KMS-11 (cell line): Measurements from ENCODE around the gene SPEG.

Source experiments
- H2AFZ ChIP-seq: fragments of 200-600 bp; sonication (generic); 2 replicates; pipeline ENCODE4 v1.6.1; 2016; ENCODE audit warnings: antibody characterized with exemption, mixed run types, low read depth
- H3K27ac ChIP-seq: fragments of 200-600 bp; sonication (generic); 2 replicates; pipeline ENCODE4 v1.6.1; 2016; ENCODE audit warnings: mild to moderate bottlenecking, mixed run types
- H3K27me3 ChIP-seq: fragments of 200-600 bp; sonication (generic); 2 replicates; pipeline ENCODE4 v1.6.1; 2017; ENCODE audit warnings: mild to moderate bottlenecking, low read depth, mixed run types, moderate library complexity; ENCODE audit not compliant: insufficient read depth
- H3K36me3 ChIP-seq: fragments of 200-600 bp; sonication (generic); 2 replicates; pipeline ENCODE4 v1.6.1; 2017; ENCODE audit warnings: mild to moderate bottlenecking, mixed run types; ENCODE audit not compliant: insufficient read depth
- H3K4me1 ChIP-seq: fragments of 200-600 bp; sonication (generic); 2 replicates; pipeline ENCODE4 v1.6.1; 2016; ENCODE audit warnings: mild to moderate bottlenecking, low read depth, mixed run types; ENCODE audit not compliant: poor library complexity, severe bottlenecking
- H3K4me2 ChIP-seq: fragments of 200-600 bp; sonication (generic); 2 replicates; pipeline ENCODE4 v1.7.0; 2016; ENCODE audit warnings: mild to moderate bottlenecking, mixed run types
- H3K4me3 ChIP-seq: fragments of 200-600 bp; sonication (generic); IDR thresholded peaks from 2 replicates; pipeline ENCODE4 v1.6.1; 2017; ENCODE audit warnings: low read depth, low read length, mixed read lengths; ENCODE audit not compliant: insufficient read depth
- H3K79me2 ChIP-seq: fragments of 200-600 bp; sonication (generic); 2 replicates; pipeline ENCODE4 v1.6.1; 2016; ENCODE audit warnings: low read depth, mixed run types; ENCODE audit not compliant: insufficient read depth
- H3K9ac ChIP-seq: fragments of 200-600 bp; sonication (generic); 2 replicates; pipeline ENCODE4 v1.6.1; 2016; ENCODE audit warnings: mild to moderate bottlenecking, mixed run types
- H4K20me1 ChIP-seq: fragments of 200-600 bp; sonication (generic); 2 replicates; pipeline ENCODE4 v1.6.1; 2016; ENCODE audit warnings: mild to moderate bottlenecking, mixed run types; ENCODE audit not compliant: insufficient read depth
- CTCF ChIP-seq: fragments of 200-600 bp; sonication (generic); conservative IDR thresholded peaks from 2 replicates; pipeline ENCODE4 v1.6.1; 2017; ENCODE audit warnings: low read depth, mild to moderate bottlenecking, antibody characterized with exemption, low read length, moderate library complexity, mixed read lengths

The SPEG gene

GRCh38 chr2:219542931-219543595, 108.4 kb downstream of the SPEG start:
- H3K36me3 ChIP-seq, result no peaks in the 10 kb centered on the region
- peak overlapping the region; percentile 49 for H3K27ac ChIP-seq
- H3K9ac ChIP-seq, result peak overlapping the region; percentile 63
- H3K79me2 ChIP-seq, result no peaks in the 10 kb centered on the region
- H3K4me3 ChIP-seq, result no peak overlapping the region
- peak overlapping the region; percentile 85 for H2AFZ ChIP-seq
- no peaks in the 10 kb centered on the region for H4K20me1 ChIP-seq
- peak overlapping the region; percentile 90 for H3K4me2 ChIP-seq
- TF ChIP-seq CTCF, result no peak
- H3K27me3 ChIP-seq, result peaks cover 34% of the 10 kb centered on the region
- peaks cover 4% of the 10 kb centered on the region for H3K4me1 ChIP-seq

GRCh38 chr2:219543596-219544358, 109.1 kb downstream of the SPEG start, which contains the start of the genes CHPF and TMEM198:
TSS of gene CHPF (minus strand) at chr2:219543809. CDS start at chr2:219543538, 271 bp downstream.
TSS of gene TMEM198 (plus strand) at chr2:219544028. CDS start at chr2:219544728, 700 bp downstream.
- peaks cover 40% of the 10 kb centered on the region for H3K27me3 ChIP-seq
- H3K4me3 ChIP-seq, result no peak within 1 kb of the TSS
- no peaks in the 10 kb centered on the region for H3K79me2 ChIP-seq
- H3K36me3 ChIP-seq, result no peaks in the 10 kb centered on the region
- H3K4me2 ChIP-seq, result peak within 1 kb of the TSS; percentile 90
- H3K27ac ChIP-seq, result peak within 1 kb of the TSS; percentile 49
- H3K9ac ChIP-seq, result peak within 1 kb of the TSS; percentile 63
- peak within 1 kb of the TSS; percentile 85 for H2AFZ ChIP-seq
- H3K4me1 ChIP-seq, result peaks cover 4% of the 10 kb centered on the region
- TF ChIP-seq CTCF, result no peak
- no peaks in the 10 kb centered on the region for H4K20me1 ChIP-seq

DNA sequence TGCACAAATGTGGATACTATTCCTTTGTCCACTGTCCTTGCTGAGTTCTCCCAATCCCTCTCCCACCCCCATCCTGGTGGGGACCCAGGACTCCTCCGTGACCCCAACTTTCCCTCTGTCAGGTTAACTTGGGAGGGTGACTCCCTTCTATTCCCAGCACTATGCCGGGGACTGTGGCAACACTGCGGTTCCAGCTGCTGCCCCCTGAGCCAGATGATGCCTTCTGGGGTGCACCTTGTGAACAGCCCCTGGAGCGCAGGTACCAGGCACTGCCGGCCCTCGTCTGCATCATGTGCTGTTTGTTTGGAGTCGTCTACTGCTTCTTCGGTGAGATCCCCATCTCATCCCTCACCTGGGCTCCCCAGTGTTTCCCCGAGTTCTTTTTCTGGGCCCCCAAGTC, 109.9 kb downstream of the SPEG start:
- H3K4me2 ChIP-seq, result peak overlapping the region; percentile 73
- no peak overlapping the region for H3K27ac ChIP-seq
- no peaks in the 10 kb centered on the region for H3K79me2 ChIP-seq
- H2AFZ ChIP-seq, result no peak overlapping the region
- no peak overlapping the region for H3K9ac ChIP-seq
- H3K4me3 ChIP-seq, result no peak overlapping the region
- peaks cover 47% of the 10 kb centered on the region for H3K27me3 ChIP-seq
- no peak for TF ChIP-seq CTCF
- no peaks in the 10 kb centered on the region for H3K36me3 ChIP-seq
- H3K4me1 ChIP-seq, result peaks cover 4% of the 10 kb centered on the region
- H4K20me1 ChIP-seq, result no peaks in the 10 kb centered on the region

- H3K4me3 ChIP-seq, result no peak overlapping the region
- no peak overlapping the region for H3K4me2 ChIP-seq
- H3K27me3 ChIP-seq, result peaks cover 56% of the 10 kb centered on the region
- H3K79me2 ChIP-seq, result no peaks in the 10 kb centered on the region
- H4K20me1 ChIP-seq, result no peaks in the 10 kb centered on the region
- no peak overlapping the region for H2AFZ ChIP-seq
- no peaks in the 10 kb centered on the region for H3K36me3 ChIP-seq
- TF ChIP-seq CTCF, result no peak
- peaks cover 4% of the 10 kb centered on the region for H3K4me1 ChIP-seq
- no peak overlapping the region for H3K9ac ChIP-seq
- no peak overlapping the region for H3K27ac ChIP-seq
Measured at GRCh38 chr2:219545295-219545942, 110.8 kb downstream of the SPEG start.
